Measurements from ENCODE around the gene SPRED1. TPM values are rescaled to one million over a fixed set of nuclear protein-coding genes. Genes with fewer than 3 reads are reported as not detected.

Gene SPRED1
- total RNA-seq, 4 donors from 2014 or later, result 22.0 to 74.8 (median 35.9) TPM

DNA sequence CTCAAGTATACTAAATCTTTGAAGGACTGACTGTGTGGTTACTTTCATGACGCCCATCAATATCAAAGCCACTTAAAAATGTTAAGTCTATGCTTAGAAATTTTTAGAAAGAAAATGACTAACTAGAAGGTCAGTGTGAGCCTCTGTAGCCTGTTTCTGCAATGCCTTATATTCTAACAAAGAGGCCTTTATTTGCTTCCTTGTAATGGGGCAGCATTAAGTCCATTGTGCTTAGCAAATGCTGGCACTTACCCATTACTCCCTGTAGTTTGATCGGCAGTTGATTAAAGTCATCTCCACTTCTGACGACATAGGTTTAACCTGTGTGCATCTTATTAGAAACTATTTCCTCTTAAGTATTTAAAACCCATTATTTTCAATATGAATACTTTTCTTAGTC is 109.7 kb downstream of the SPRED1 start:
- no peak for ATAC-seq (ENCODE audit: low FRiP score)
- TF ChIP-seq, protein P1, sequence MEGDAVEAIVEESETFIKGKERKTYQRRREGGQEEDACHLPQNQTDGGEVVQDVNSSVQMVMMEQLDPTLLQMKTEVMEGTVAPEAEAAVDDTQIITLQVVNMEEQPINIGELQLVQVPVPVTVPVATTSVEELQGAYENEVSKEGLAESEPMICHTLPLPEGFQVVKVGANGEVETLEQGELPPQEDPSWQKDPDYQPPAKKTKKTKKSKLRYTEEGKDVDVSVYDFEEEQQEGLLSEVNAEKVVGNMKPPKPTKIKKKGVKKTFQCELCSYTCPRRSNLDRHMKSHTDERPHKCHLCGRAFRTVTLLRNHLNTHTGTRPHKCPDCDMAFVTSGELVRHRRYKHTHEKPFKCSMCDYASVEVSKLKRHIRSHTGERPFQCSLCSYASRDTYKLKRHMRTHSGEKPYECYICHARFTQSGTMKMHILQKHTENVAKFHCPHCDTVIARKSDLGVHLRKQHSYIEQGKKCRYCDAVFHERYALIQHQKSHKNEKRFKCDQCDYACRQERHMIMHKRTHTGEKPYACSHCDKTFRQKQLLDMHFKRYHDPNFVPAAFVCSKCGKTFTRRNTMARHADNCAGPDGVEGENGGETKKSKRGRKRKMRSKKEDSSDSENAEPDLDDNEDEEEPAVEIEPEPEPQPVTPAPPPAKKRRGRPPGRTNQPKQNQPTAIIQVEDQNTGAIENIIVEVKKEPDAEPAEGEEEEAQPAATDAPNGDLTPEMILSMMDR (IDR thresholded peaks at IDR 0.05), result no peak
- no peak for DNase-seq (ENCODE audit: low spot score)

- TF ChIP-seq, protein P1 (IDR thresholded peaks at IDR 0.05), result no peak
- ATAC-seq (ENCODE audit: low FRiP score) (no peak), DNase-seq (ENCODE audit: low spot score) (no peak)
These were observed 114.8 kb downstream of the SPRED1 start for GRCh38 chr15:38367476-38367875.

DNA sequence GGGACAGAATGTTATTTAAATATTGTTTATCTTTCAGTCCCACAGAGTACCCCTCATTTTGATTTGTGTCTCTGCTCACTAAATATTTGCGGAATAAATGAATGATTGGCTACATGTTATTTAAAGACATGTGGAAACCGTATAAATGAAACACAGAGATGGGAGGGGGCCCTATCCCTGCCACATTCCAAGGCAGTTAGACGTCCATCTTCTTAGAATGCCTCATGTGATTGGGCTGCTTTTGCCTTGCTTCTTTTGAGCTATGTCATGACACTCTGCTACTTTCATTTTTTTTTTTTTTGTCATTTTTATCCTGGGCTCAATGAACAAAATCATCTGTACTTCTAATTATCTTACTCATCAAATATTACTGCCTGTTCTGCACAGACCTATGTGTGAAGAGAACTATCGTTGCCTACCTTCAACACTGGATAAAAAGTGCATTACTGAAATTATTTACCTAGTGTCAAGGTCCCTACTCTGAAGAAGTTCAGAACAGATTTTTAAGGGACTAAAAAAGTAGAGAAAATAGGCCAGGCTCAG is 117.4 kb downstream of the SPRED1 start:
- DNase-seq (ENCODE audit: low spot score), result no peak
- ATAC-seq (ENCODE audit: low FRiP score), result no peak
- TF ChIP-seq, protein P1 (IDR thresholded peaks at IDR 0.05), result no peak

DNA sequence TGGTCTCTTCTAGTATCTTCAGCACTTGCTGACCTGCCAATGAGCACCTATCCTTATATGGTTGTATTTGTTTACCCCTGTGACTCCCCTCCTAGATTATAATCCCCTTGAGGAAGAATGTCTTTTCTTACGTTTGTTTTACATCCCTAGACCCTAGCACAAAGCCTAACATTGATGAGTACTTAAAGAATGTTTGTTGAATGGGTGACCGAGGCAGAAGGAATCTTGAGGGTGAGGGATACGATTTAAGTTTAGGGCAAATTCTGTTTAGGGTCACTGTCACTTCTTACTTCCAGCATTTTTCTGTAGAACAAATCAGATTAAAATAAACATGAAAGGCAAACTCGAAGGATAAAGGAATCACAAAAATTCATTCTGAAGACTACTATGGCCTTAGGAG is 120.4 kb downstream of the SPRED1 start:
- no peak for ATAC-seq (ENCODE audit: low FRiP score)
- TF ChIP-seq, protein P1 (IDR thresholded peaks at IDR 0.05), result no peak
- no peak for DNase-seq (ENCODE audit: low spot score)

GRCh38 chr15:38374029-38374428 is 121.4 kb downstream of the SPRED1 start:
- DNase-seq (ENCODE audit: low spot score) (no peak), ATAC-seq (ENCODE audit: low FRiP score) (no peak)
- TF ChIP-seq, protein P1 (IDR thresholded peaks at IDR 0.05), result no peak

GRCh38 chr15:38374556-38374955 is 121.9 kb downstream of the SPRED1 start:
- TF ChIP-seq, protein P1 (IDR thresholded peaks at IDR 0.05), result no peak

GRCh38 chr15:38376081-38376480 is 123.4 kb downstream of the SPRED1 start:
- TF ChIP-seq, protein P1 (IDR thresholded peaks at IDR 0.05), result no peak
- ATAC-seq (ENCODE audit: low FRiP score) (no peak), DNase-seq (ENCODE audit: low spot score) (no peak)

More at GRCh38 chr15:38374556-38374955, 121.9 kb downstream of the SPRED1 start:
- DNase-seq (ENCODE audit: low spot score) (no peak), ATAC-seq (ENCODE audit: low FRiP score) (peak; percentile 95)
